GM19455 (cell line): ENCODE results near the gene MVB12B.
"Not testable (repeated sequence)": the region's sequence is repeated elsewhere in the genome, so short reads cannot be mapped to it uniquely, and the experiment has no call there.

Experiments used
- ATAC-seq: cut with Tn5 transposase; IDR thresholded peaks from one replicate; pipeline ENCODE4 v1.9.1; 2021; ENCODE audit not compliant: unreplicated experiment

Gene MVB12B

GRCh38 chr9:126468141-126468825 is 141.7 kb downstream of the MVB12B start:
- ATAC-seq: no peak

GRCh38 chr9:126470241-126470993 is 143.8 kb downstream of the MVB12B start:
- ATAC-seq: no peak

GRCh38 chr9:126471084-126471624 is 144.5 kb downstream of the MVB12B start:
- ATAC-seq: no peak

- ATAC-seq: no peak
Observed at GRCh38 chr9:126472198-126472947, 145.7 kb downstream of the MVB12B start.

GRCh38 chr9:126472948-126473298 is 146.3 kb downstream of the MVB12B start:
- no peak for ATAC-seq

- no peak for ATAC-seq
Observed at GRCh38 chr9:126474206-126474765, 147.7 kb downstream of the MVB12B start.

- ATAC-seq: no peak
Observed at GRCh38 chr9:126474786-126475485, 148.3 kb downstream of the MVB12B start.

- no peak for ATAC-seq
Observed at GRCh38 chr9:126475933-126476555, 149.4 kb downstream of the MVB12B start.

GRCh38 chr9:126477432-126477831 is 150.8 kb downstream of the MVB12B start:
- ATAC-seq: not testable (repeated sequence)

- no peak for ATAC-seq
Observed at GRCh38 chr9:126478216-126478981, 151.8 kb downstream of the MVB12B start.

- ATAC-seq: no peak
Observed at GRCh38 chr9:126479515-126479914, 152.9 kb downstream of the MVB12B start.

- ATAC-seq: no peak
Observed at GRCh38 chr9:126480813-126481212, 154.2 kb downstream of the MVB12B start.

- ATAC-seq: no peak
Observed at GRCh38 chr9:126481862-126482261, 155.2 kb downstream of the MVB12B start.

- no peak for ATAC-seq
Observed at GRCh38 chr9:126482361-126483044, 155.9 kb downstream of the MVB12B start.

GRCh38 chr9:126483468-126484073 is 156.9 kb downstream of the MVB12B start:
- no peak for ATAC-seq

GRCh38 chr9:126485662-126486061 is 159.0 kb downstream of the MVB12B start:
- no peak for ATAC-seq

- ATAC-seq: no peak
Observed at GRCh38 chr9:126486276-126486675, 159.6 kb downstream of the MVB12B start.

GRCh38 chr9:126487856-126488255 is 161.2 kb downstream of the MVB12B start:
- ATAC-seq: no peak
